GM19099 (cell line): Measurements from ENCODE around the gene FNDC3B.
A peak's percentile ranks its signal among the peaks of the same experiment; 100 is the strongest.

Experiments
- POLR2A ChIP-seq: IDR thresholded peaks from 3 replicates; pipeline ENCODE4 v1.6.1; 2011; ENCODE audit warnings: low read depth; ENCODE audit not compliant: insufficient read length; ENCODE audit errors: extremely low read depth

FNDC3B gene

DNA sequence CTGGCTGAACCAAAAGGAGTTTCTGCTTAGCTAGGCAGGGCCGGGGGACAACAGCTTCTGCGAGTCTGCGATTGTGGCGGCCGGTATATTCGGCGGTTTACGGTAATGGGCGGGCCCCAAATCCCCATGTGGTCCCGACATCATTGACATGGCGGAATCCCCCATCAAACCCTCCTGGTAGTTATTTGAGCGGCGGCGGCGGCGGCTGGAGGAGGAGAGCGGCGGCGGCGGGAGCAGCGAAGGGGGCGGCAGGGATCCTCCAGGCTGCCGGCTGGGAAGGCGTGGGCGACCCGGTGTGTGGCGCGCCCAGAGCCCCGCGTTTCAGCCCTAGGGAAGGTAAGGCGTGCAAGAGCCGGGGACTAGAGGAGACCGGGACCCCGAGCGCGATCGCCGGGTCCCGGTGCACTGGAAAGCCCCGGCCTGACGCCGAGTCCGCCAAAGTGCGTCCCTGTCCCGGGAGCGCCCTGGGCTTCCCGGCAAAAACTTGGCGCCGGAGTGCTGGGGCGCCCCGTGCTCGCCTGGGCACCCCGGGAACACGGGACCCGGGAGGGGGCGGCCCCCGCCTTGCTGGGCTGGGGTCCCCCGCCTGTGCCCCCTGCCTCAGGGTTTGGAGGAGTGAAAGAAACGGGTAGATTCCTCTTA, at the start of gene FNDC3B:
Gene FNDC3B (plus strand): TSS at position 143 of the 642 bp plus-strand sequence. CDS start 72,902 bp downstream, outside the sequence.
- TF ChIP-seq POLR2A: peak; percentile 84

DNA sequence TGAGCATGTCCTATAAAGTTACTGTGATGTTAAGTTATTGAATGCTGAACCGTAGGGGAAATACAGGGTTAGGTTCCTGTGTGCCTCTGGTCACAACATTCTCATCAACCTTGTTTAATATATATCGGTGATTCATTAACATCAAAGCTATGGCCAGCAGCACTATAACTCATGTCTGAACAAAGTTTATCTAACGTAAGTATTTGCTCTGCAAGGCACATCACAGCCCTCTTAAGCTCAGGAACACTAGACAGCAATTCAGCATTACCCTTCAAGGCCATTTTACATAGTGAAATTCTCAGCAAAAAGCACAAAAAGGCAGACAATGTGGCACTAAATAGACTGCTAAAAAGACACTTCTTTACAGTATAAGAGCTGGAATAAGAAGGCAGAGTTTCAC, 48.2 kb upstream of the FNDC3B start:
- TF ChIP-seq POLR2A: no peak

DNA sequence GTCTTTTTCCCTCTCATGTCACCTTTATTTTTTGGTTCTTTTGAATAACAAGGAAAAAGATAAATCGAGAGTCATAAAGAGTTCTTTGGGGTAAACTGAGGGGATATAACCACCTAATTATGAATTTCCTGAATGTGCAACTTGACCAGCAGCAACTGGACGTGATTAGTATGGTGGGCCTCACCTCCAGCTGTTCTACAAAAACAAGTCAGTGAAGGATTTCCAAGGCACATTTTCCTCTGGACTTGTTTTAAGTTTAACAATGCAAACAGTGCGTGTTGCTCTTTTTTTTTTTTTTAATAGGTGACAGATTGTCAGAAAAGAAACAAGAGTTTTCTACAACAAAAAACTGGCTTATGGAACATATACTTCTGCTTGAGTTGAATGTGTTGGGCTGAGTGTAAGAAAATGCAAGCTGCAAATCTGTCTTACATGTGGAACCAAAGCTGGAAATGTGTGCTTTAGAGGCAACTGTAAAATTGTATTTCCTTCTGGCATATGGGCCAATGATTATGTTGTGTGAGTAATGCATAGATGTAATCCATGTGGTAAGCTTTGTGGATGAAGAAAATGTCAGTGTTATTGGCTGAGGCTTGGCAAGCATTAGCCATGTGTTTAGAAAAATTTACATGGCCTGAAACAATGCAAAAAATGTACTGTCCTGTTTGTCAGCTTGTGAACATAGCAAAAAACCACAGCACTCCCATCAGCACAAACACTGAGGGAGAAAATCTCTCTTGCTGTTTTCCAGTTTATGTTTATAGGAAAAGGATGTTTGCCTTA, 44.5 kb upstream of the FNDC3B start:
- no peak for TF ChIP-seq POLR2A

DNA sequence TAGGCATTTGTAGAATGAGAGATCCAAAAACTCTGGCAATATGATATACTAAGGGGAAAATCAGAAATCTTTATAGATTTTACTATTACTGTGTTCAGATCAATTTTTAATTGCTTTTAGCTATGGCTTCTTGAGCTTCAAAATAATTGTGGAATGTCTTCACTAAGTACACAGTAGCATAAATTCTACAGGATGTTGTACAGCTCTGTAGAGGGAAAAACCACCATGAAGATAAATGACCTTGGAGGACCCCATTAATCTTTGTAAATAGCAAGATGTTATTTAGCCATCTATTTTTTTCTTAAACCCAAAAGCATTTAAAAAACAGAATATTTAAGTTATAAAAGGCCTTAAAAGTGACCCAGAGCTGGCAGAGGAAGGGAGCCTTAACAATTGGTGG, 43.9 kb upstream of the FNDC3B start:
- no peak for TF ChIP-seq POLR2A

DNA sequence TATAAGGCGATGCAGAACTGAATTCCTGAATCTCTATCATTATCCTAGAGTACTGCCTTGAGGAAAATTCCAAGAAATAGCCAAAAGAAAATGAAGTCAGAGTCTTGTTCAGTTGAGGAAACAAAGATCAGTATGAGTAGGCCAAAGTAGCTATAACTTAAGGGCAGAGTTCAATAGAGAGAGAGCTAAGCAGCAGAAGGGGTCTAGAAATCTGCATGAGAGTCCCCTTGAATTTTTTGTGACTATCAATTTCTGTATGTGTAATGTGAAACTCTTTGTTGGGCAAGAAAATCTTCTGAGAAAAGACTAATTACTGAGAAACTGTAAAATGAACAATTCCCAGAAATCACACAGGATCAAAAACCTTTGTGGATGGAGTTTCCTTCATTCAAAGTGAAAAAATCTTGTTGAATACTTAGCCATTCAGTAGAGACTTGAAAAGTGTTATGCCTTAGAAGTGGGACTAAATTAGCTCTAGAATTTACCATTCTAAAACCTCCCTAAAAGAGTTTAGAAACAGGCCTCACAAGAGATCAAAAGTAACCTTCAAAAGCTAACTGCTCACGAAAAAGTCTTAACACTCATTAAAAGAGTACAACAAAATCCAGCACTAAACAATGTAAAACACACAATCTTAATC, 43.1 kb upstream of the FNDC3B start:
- no peak for TF ChIP-seq POLR2A

DNA sequence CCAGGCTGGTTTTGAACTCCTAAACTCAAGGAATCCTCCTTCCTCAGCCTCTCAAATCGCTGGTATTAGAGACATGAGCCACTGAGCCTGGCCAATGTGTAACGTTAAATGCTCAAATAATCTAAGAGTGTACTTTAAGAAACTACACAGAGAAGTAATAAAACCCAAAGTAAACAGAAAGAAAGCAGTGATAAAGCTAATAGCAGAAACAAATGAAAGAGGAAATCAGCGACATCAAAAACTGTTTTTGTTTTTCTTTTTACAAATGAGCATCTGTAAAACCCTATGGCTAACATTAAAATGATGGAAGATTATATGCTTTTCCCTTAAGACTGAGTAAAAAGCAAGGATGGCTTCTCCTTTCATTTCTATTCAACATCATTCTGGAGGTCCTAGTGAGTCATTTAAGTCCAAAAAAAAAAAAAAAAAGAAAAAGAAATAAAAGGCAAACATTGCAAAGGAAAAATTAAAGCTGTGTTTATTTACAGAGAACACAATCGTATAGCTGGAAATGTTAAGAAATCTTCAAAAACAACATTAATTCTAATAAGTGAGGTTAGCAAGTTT, 36.8 kb upstream of the FNDC3B start:
- TF ChIP-seq POLR2A: no peak

DNA sequence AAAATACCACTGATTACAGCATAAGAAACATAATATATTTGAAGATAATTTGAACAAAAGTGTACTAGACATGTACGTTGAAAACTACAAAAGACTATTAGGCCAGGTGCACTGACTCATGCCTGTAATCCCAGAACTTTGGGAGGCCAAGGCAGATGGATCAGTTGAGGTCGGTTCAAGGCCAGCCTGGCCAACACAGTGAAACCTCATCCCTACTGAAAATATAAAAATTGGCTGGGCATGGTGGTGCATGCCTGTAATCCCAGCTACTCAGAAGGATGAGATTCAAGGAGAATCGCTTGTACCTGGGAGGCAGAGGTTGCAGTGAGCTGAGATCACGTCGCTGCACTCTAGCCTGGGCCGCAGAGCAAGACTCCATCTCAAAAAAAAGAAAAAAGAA, 36.2 kb upstream of the FNDC3B start:
- no peak for TF ChIP-seq POLR2A

DNA sequence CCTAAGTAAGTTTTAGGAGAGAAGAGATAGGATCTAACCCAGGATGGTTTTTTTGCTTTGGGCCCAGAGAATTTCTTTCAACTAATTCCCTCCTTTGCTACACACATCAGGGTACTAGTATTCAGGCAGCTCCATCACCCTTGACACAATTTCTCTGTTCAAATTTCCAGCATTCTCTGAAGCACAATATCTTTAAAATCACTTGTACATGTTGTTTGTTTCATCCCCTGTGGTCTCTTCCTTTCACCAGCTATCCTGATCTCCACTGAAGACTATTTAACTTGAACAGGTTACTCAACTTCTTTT, 32.4 kb upstream of the FNDC3B start:
- no peak for TF ChIP-seq POLR2A

DNA sequence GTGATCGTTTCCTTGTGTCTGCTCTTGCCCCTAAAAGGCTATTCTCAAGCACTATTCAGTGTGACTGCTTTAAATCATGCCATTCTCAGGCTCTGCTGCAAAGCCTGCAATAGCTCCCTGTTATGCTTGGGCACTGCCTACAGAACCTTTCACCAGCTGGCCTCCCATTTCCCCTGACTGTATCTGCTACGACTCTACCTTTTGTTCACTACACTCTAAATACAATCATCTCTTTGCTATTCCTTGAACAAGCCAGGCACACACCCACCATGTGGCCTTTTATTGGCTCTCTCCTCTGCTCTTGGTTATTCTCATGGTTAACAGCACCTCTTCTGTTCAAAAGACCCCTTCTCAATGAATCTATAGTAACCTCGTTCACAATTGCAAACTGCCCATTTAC, 29.6 kb upstream of the FNDC3B start:
- TF ChIP-seq POLR2A: no peak

DNA sequence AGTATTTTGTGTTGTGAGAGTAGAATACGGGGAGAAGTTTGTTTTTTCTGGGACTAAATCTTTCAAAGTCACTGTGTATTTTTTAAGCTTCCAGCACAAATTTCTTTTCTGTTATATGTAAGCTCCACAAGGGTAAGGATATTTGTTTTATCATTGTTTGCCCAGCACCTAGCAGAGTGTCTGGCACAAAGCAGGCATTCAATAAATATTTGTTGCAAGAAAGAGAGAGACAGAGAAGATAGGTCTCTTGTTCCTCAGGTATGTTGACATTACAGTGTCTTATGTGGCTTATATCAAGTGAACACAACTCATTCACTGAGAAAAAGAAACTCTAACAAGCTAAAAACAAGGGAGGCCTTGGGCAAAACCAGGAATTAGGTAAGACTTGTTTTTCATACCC, 26.6 kb upstream of the FNDC3B start:
- no peak for TF ChIP-seq POLR2A

DNA sequence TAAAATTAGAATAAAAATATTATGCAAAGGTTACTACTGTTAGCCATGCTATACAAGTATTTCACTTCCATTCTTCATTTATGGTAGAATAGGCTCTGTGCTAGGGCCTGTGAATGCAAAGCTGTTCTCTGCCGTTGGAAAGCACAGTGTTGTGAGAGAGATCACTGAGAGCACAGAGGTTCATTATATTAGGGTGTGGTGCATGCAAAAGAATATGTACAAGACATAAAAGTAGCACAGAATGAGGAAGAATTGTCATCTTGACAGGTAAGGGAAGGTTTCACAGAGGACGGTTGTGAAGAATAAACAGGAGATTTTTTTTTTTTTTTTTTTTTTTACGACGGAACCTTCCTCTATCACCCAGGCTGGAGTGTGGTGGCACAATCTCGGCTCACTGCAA, 25.2 kb upstream of the FNDC3B start:
- no peak for TF ChIP-seq POLR2A

DNA sequence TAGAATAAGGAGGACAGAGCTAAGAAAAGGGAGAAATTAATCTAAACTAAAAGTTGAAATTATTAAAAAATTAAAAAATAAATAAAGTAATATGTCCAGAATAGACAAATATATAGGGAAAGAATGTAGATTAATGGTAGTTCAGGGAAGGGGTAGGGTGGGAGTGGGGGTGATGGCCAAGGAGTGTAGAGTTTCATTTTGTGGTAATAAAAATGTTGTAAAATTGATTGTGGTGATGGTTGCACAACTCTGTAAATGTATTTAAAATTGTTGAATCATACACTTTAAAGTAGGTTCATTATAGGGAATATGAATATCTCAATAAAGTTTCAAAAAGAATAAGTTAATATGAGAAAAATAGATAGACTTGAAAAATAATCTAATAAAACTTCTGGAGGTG, 21.0 kb upstream of the FNDC3B start:
- no peak for TF ChIP-seq POLR2A

DNA sequence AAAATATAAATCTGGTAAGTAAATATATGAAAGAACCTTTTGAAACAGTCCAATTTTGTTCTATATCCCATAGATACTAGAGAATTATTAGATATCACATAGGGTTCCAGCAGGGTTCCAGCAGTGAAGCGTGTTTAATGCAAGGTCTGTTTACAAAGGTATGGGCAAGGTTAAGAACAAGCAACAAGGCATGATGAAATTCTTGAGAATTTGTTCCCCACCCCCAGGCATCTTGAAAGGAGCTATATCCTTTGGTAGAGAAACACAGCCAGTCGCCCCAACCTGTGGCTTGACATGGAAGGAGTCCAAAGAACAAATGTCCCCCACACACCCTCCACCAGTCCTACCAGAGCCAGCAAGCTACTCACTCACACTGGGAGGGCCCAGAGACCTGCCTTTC, 18.6 kb upstream of the FNDC3B start:
- TF ChIP-seq POLR2A: no peak

DNA sequence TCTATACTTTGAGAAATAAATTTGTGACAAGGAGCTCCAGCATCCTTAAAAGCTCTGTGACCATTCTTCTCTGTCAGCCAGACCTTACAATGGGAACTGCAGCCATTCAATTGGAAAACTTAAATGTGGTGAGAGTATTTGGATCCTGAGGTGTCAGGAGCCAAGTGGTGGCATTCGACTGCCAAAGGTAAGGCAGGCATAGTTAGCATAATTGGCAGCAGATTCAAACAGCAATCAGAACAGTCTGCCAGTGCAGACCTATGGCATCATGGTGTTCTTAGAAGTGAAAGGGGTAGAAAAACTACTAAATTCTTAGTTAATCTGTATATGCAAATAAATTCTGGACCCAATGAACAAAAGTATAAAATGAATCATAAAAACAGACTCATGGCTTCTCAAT, 18.2 kb upstream of the FNDC3B start:
- no peak for TF ChIP-seq POLR2A

DNA sequence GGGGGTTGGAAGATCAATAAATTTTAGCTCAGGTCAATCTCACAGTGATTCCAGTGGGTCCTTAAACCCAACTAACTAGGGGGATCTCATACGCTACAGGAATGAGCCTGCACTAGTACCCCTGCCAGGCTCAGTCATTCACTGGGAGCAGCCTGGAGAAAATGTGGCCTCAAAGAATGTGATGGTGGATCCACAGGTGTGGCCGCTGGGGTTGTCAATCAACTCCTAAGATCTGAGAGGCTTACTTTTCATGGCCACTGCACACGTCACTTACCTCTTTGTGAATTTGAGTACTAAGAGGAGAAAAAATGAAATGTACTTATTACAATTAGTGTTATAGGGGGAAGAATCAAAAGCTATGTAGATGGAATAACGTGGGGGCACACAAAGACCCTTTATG, 17.5 kb upstream of the FNDC3B start:
- TF ChIP-seq POLR2A: no peak

DNA sequence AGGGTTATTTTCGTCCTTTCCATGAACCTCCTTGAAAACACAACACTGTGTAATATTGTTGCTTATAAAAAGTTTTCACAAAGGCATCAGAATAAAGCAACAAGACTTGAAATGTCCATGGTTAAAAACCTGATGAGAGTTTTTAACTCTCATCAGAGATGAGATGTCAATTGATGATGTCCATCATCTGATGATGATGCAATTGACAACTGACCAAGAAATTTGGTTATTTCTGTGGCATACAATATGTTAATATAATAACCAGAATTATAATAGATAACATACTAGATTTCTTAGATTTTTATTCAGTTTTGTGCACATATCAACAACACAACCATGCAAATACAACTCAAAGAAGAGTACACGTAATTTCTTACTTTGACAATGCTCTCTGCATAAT, 15.5 kb upstream of the FNDC3B start:
- no peak for TF ChIP-seq POLR2A

DNA sequence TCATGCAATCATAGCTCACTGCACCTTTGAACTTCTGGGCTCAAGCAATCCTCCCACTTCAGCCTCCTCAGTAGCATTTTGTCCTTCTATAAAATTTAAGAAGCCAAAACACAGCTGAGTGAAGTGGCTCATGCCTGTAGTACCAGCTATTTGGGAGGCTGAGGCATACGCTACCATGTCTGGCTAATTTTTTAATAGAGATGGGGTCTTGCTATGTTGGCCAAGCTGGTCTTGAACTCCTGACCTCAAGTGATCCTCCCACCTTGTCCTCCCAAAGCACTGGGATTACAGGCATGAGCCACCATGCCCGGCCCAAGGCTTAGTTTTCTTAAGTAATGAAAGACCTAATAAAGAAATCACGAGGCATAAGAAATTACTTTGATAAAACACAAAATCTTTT, 14.7 kb upstream of the FNDC3B start:
- TF ChIP-seq POLR2A: no peak
